GM23338 (cell line): Measurements from ENCODE around the gene PSORS1C1. TPM values are rescaled to one million over a fixed set of nuclear protein-coding genes. Genes with fewer than 3 reads are reported as not detected.

Source experiments
- ATAC-seq: fragments of 200-7000 bp; cut with Tn5 transposase; 3 replicates; pipeline ENCODE4 v1.9.1; 2020
- DNase-seq: peaks from one replicate; pipeline ENCODE4 v3.0.0-alpha.2; 2015; ENCODE audit warnings: low spot score
- H2AFZ ChIP-seq: fragments of 200-600 bp; sonication (generic); 2 replicates; pipeline ENCODE4 v1.8.0; 2016; ENCODE audit warnings: antibody characterized with exemption, mild to moderate bottlenecking, moderate library complexity
- H3F3A ChIP-seq: fragments of 200-600 bp; sonication (generic); replicated peaks from 2 replicates; pipeline ENCODE4 v1.8.0; 2017; ENCODE audit warnings: antibody characterized with exemption, mixed run types, low read depth
- H3K27ac ChIP-seq: fragments of 200-600 bp; sonication (generic); 2 replicates; pipeline ENCODE4 v1.6.1; 2016; ENCODE audit warnings: low read depth
- H3K27me3 ChIP-seq: fragments of 200-600 bp; sonication (generic); 2 replicates; pipeline ENCODE4 v1.8.0; 2016; ENCODE audit warnings: mild to moderate bottlenecking, mixed run types, moderate library complexity; ENCODE audit not compliant: insufficient read depth
- H3K36me3 ChIP-seq: fragments of 200-600 bp; sonication (generic); 2 replicates; pipeline ENCODE4 v1.8.0; 2016; ENCODE audit warnings: mild to moderate bottlenecking; ENCODE audit not compliant: insufficient read depth
- H3K4me1 ChIP-seq: fragments of 200-600 bp; sonication (generic); 2 replicates; pipeline ENCODE4 v1.8.0; 2016; ENCODE audit warnings: mild to moderate bottlenecking, moderate library complexity; ENCODE audit not compliant: insufficient read depth
- H3K4me2 ChIP-seq: fragments of 200-600 bp; sonication (generic); 2 replicates; pipeline ENCODE4 v1.7.1; 2017; ENCODE audit warnings: mixed run types
- H3K4me3 ChIP-seq: fragments of 200-600 bp; sonication (generic); 2 replicates; pipeline ENCODE4 v1.6.1; 2016; ENCODE audit warnings: mixed run types
- H3K79me2 ChIP-seq: fragments of 200-600 bp; sonication (generic); replicated peaks from 2 replicates; pipeline ENCODE4 v1.8.0; 2017; ENCODE audit warnings: mild to moderate bottlenecking; ENCODE audit not compliant: insufficient read depth
- H3K9me2 ChIP-seq: fragments of 200-600 bp; sonication (generic); 2 replicates; pipeline ENCODE4 v1.8.0; 2017; ENCODE audit not compliant: insufficient read depth
- H4K20me1 ChIP-seq: fragments of 200-600 bp; sonication (generic); replicated peaks from 2 replicates; pipeline ENCODE4 v1.8.0; 2017; ENCODE audit warnings: mild to moderate bottlenecking; ENCODE audit not compliant: insufficient read depth
- H3K27ac Mint-ChIP-seq: 2 replicates; pipeline ENCODE4 v1.8.0; 2020; ENCODE audit warnings: inconsistent platforms, mild to moderate bottlenecking, moderate library complexity, mixed read lengths
- H3K27me3 Mint-ChIP-seq: 3 replicates; pipeline ENCODE4 v1.8.0; 2022; ENCODE audit warnings: low read depth, mild to moderate bottlenecking, moderate library complexity, mixed read lengths, inconsistent platforms; ENCODE audit not compliant: insufficient read depth, poor library complexity
- H3K36me3 Mint-ChIP-seq: 3 replicates; pipeline ENCODE4 v1.8.0; 2021; ENCODE audit warnings: low read depth, mild to moderate bottlenecking, inconsistent platforms, moderate library complexity, mixed read lengths
- H3K4me1 Mint-ChIP-seq: 3 replicates; pipeline ENCODE4 v1.8.0; 2020; ENCODE audit warnings: mild to moderate bottlenecking, inconsistent platforms, mixed read lengths
- H3K4me3 Mint-ChIP-seq: 3 replicates; pipeline ENCODE4 v1.8.0; 2021; ENCODE audit warnings: moderate library complexity, mild to moderate bottlenecking, inconsistent platforms, mixed read lengths
- H3K9me3 Mint-ChIP-seq: 3 replicates; pipeline ENCODE4 v1.8.0; 2020; ENCODE audit warnings: moderate library complexity, mild to moderate bottlenecking, inconsistent platforms, mixed read lengths
- CREB1 ChIP-seq: fragments of 250-450 bp; sonication (Bioruptor Pico); IDR thresholded peaks from 2 replicates; pipeline ENCODE4 v1.5.0; 2020; ENCODE audit warnings: low read depth, mild to moderate bottlenecking, moderate library complexity
- CTCF ChIP-seq, 2 experiments: fragments of 200-600 bp in 1 of 2; sonication (generic) in 1 of 2; conservative IDR thresholded peaks; 2 replicates each; pipeline versions ENCODE4 v1.5.1 to v1.6.1; 2016 to 2017; ENCODE audit warnings: antibody characterized with exemption in 2 of 2, low read depth in 2 of 2, mild to moderate bottlenecking in 2 of 2, moderate library complexity in 1 of 2
- EZH2 ChIP-seq: fragments of 200-600 bp; sonication (generic); IDR thresholded peaks from one replicate; pipeline ENCODE4 v1.8.0; 2017; ENCODE audit warnings: antibody characterized with exemption, mild to moderate bottlenecking, low read depth; ENCODE audit not compliant: unreplicated experiment
- EZH2phosphoT487 ChIP-seq: fragments of 200-600 bp; sonication (generic); IDR thresholded peaks from one replicate; pipeline ENCODE4 v1.8.1; 2018; ENCODE audit warnings: antibody characterized with exemption; ENCODE audit not compliant: unreplicated experiment
- NANOG ChIP-seq: IDR thresholded peaks from 2 replicates; pipeline ENCODE4 v1.6.1; 2016; ENCODE audit warnings: antibody characterized with exemption, borderline replicate concordance
- polyA plus RNA-seq: library from polyadenylated mRNA; unstranded; fragments of >200 nt; fragmentation: Nextera tagmentation; extraction: Ambion mirVana; gene quantifications from 2 replicates; pipeline ENCODE4 v1.2.1, GENCODE V29; 2016
- total RNA-seq: library from RNA; depleted of rRNA; stranded (reverse); fragments of >200 nt; shearing (Covaris generic); gene quantifications from 2 replicates; pipeline ENCODE4 v1.2.3, GENCODE V29; 2014
- TF ChIP-seq, protein P1 (sequence below): fragments of 250-450 bp; sonication (Bioruptor Pico); IDR thresholded peaks from 2 replicates; pipeline ENCODE4 v1.5.0; 2020; ENCODE audit warnings: mild to moderate bottlenecking, moderate library complexity

PSORS1C1 gene
- total and polyA plus RNA-seq, 2 experiments from 2014 or later, result not detected

- Histone ChIP-seq H3K4me2 (no peak overlapping the region), H3K79me2 (no peaks in the 10 kb centered on the region), H3K27ac (no peak overlapping the region), H3K4me1 (no peaks in the 10 kb centered on the region), H2AFZ (no peak overlapping the region), H3K4me3 (no peak overlapping the region), H4K20me1 (no peaks in the 10 kb centered on the region), H3K9me2 (no peaks in the 10 kb centered on the region), H3F3A (no peaks in the 10 kb centered on the region), H3K27me3 (no peaks in the 10 kb centered on the region), H3K36me3 (no peaks in the 10 kb centered on the region)
- peak; percentile 92 for ATAC-seq
- Mint-ChIP-seq H3K4me1 (peaks cover 8% of the 10 kb centered on the region), H3K27ac (peak overlapping the region; percentile 49; the same call in 1 of the 2 replicates), H3K27me3 (peaks cover 11% of the 10 kb centered on the region), H3K36me3 (no peaks in the 10 kb centered on the region), H3K4me3 (no peak overlapping the region), H3K9me3 (no peaks in the 10 kb centered on the region)
- peak; percentile 97 for DNase-seq
- TF ChIP-seq EZH2phosphoT487 (no peak), CTCF (conservative IDR thresholded peaks at IDR 0.05; ENCODE audit: low read depth in 2 of 2) (peak; percentile 89 to 91), CREB1 (CRISPR knock-in tag) (no peak), EZH2 (no peak), NANOG (no peak)
- TF ChIP-seq, protein P1, sequence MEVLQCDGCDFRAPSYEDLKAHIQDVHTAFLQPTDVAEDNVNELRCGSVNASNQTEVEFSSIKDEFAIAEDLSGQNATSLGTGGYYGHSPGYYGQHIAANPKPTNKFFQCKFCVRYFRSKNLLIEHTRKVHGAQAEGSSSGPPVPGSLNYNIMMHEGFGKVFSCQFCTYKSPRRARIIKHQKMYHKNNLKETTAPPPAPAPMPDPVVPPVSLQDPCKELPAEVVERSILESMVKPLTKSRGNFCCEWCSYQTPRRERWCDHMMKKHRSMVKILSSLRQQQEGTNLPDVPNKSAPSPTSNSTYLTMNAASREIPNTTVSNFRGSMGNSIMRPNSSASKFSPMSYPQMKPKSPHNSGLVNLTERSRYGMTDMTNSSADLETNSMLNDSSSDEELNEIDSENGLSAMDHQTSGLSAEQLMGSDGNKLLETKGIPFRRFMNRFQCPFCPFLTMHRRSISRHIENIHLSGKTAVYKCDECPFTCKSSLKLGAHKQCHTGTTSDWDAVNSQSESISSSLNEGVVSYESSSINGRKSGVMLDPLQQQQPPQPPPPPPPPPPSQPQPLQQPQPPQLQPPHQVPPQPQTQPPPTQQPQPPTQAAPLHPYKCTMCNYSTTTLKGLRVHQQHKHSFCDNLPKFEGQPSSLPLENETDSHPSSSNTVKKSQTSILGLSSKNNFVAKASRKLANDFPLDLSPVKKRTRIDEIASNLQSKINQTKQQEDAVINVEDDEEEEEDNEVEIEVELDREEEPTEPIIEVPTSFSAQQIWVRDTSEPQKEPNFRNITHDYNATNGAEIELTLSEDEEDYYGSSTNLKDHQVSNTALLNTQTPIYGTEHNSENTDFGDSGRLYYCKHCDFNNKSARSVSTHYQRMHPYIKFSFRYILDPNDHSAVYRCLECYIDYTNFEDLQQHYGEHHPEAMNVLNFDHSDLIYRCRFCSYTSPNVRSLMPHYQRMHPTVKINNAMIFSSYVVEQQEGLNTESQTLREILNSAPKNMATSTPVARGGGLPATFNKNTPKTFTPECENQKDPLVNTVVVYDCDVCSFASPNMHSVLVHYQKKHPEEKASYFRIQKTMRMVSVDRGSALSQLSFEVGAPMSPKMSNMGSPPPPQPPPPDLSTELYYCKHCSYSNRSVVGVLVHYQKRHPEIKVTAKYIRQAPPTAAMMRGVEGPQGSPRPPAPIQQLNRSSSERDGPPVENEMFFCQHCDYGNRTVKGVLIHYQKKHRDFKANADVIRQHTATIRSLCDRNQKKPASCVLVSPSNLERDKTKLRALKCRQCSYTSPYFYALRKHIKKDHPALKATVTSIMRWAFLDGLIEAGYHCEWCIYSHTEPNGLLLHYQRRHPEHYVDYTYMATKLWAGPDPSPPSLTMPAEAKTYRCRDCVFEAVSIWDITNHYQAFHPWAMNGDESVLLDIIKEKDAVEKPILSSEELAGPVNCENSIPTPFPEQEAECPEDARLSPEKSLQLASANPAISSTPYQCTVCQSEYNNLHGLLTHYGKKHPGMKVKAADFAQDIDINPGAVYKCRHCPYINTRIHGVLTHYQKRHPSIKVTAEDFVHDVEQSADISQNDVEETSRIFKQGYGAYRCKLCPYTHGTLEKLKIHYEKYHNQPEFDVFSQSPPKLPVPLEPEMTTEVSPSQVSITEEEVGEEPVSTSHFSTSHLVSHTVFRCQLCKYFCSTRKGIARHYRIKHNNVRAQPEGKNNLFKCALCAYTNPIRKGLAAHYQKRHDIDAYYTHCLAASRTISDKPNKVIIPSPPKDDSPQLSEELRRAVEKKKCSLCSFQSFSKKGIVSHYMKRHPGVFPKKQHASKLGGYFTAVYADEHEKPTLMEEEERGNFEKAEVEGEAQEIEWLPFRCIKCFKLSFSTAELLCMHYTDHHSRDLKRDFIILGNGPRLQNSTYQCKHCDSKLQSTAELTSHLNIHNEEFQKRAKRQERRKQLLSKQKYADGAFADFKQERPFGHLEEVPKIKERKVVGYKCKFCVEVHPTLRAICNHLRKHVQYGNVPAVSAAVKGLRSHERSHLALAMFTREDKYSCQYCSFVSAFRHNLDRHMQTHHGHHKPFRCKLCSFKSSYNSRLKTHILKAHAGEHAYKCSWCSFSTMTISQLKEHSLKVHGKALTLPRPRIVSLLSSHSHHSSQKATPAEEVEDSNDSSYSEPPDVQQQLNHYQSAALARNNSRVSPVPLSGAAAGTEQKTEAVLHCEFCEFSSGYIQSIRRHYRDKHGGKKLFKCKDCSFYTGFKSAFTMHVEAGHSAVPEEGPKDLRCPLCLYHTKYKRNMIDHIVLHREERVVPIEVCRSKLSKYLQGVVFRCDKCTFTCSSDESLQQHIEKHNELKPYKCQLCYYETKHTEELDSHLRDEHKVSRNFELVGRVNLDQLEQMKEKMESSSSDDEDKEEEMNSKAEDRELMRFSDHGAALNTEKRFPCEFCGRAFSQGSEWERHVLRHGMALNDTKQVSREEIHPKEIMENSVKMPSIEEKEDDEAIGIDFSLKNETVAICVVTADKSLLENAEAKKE (CRISPR knock-in tag), result no peak
These were observed 27.0 kb upstream of the PSORS1C1 start for GRCh38 chr6:31087494-31088089.
